OCI-LY3 (cell line): ENCODE measurements around the gene ANO4.

ENCODE experiments used
- H2AFZ ChIP-seq: fragments of 200-600, 300-600 bp; shearing (Covaris generic); 2 replicates; pipeline ENCODE4 v1.6.0; 2014; ENCODE audit warnings: antibody characterized with exemption, low read depth, low read length
- H3K27ac ChIP-seq: fragments of 200-600, 300-600 bp; sonication (generic); 2 replicates; pipeline ENCODE4 v1.5.1; 2014; ENCODE audit warnings: mild to moderate bottlenecking, low read length, moderate library complexity, mixed read lengths
- H3K27me3 ChIP-seq: fragments of 200-600, 300-600 bp; sonication (generic); 2 replicates; pipeline ENCODE4 v1.6.1; 2014; ENCODE audit warnings: low read depth, low read length, mixed read lengths
- H3K36me3 ChIP-seq: fragments of 200-600, 300-600 bp; sonication (generic); replicated peaks from 2 replicates; pipeline ENCODE3; 2014; ENCODE audit warnings: low read depth, low read length, mixed read lengths
- H3K4me1 ChIP-seq: fragments of 300-600, 200-600 bp; sonication (generic); 2 replicates; pipeline ENCODE4 v1.6.1; 2014; ENCODE audit warnings: low read length, mixed read lengths
- H3K4me2 ChIP-seq: fragments of 200-600, 300-600 bp; sonication (generic); 2 replicates; pipeline ENCODE4 v1.6.1; 2014; ENCODE audit warnings: low read length, mixed read lengths
- H3K4me3 ChIP-seq: fragments of 300-600, 200-600 bp; sonication (generic); 2 replicates; pipeline ENCODE4 v1.5.1; 2014; ENCODE audit warnings: antibody characterized with exemption, mild to moderate bottlenecking, low read length, moderate library complexity
- H3K79me2 ChIP-seq: fragments of 300-600, 200-600 bp; shearing (Covaris generic); 2 replicates; pipeline ENCODE4 v1.6.1; 2014; ENCODE audit warnings: mild to moderate bottlenecking, low read length, mixed read lengths
- H3K9ac ChIP-seq: fragments of 300-600, 200-600 bp; shearing (Covaris generic); 2 replicates; pipeline ENCODE4 v1.6.0; 2014; ENCODE audit warnings: mild to moderate bottlenecking, low read length, moderate library complexity
- H3K9me3 ChIP-seq: fragments of 200-600, 300-600 bp; shearing (Covaris generic); 2 replicates; pipeline ENCODE4 v1.6.1; 2014; ENCODE audit warnings: low read length, mixed read lengths; ENCODE audit not compliant: insufficient read depth
- H4K20me1 ChIP-seq: fragments of 200-600, 300-600 bp; sonication (generic); 2 replicates; pipeline ENCODE4 v1.6.1; 2016; ENCODE audit warnings: low read length, mixed read lengths; ENCODE audit not compliant: insufficient read depth
- EZH2phosphoT487 ChIP-seq: fragments of 200-600 bp; shearing (Covaris generic); IDR thresholded peaks from 2 replicates; pipeline ENCODE4 v1.6.1; 2018; ENCODE audit warnings: antibody characterized with exemption, mixed run types, low read depth
- TF ChIP-seq, protein P1 (sequence below): fragments of 200-600, 300-600 bp; sonication (generic); IDR thresholded peaks from 2 replicates; pipeline ENCODE4 v1.5.1; 2014; ENCODE audit warnings: antibody characterized with exemption, low read length, low read depth

Gene ANO4

DNA sequence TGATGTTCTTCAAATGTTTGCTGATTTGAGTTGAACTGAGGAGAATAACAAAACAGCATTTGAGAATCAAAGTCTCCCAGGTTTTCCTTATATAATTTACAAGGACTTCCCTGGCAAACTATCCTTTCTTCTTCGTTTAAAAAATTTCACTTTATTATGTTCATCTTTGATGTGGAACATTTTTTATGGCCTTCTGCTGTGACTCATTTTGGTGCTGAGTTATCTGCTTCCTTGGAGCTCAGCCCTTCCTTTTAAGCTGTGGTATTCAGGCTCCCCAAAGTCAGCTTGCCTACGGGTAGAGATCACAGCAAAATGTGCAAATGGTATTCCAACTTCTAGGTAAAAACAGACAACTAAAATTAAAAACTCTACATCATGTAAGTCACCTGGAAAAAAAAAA is 1.4 kb upstream of the ANO4 start:
- Histone ChIP-seq H3K27me3 (peaks cover 55% of the 10 kb centered on the region), H3K9me3 (no peaks in the 10 kb centered on the region), H3K36me3 (no peaks in the 10 kb centered on the region), H3K79me2 (no peaks in the 10 kb centered on the region), H3K4me3 (no peak overlapping the region), H3K4me1 (no peaks in the 10 kb centered on the region), H3K27ac (no peak overlapping the region), H3K4me2 (no peak overlapping the region), H2AFZ (no peak overlapping the region), H4K20me1 (no peaks in the 10 kb centered on the region), H3K9ac (no peak overlapping the region)
- TF ChIP-seq EZH2phosphoT487: no peak
- TF ChIP-seq, protein P1, sequence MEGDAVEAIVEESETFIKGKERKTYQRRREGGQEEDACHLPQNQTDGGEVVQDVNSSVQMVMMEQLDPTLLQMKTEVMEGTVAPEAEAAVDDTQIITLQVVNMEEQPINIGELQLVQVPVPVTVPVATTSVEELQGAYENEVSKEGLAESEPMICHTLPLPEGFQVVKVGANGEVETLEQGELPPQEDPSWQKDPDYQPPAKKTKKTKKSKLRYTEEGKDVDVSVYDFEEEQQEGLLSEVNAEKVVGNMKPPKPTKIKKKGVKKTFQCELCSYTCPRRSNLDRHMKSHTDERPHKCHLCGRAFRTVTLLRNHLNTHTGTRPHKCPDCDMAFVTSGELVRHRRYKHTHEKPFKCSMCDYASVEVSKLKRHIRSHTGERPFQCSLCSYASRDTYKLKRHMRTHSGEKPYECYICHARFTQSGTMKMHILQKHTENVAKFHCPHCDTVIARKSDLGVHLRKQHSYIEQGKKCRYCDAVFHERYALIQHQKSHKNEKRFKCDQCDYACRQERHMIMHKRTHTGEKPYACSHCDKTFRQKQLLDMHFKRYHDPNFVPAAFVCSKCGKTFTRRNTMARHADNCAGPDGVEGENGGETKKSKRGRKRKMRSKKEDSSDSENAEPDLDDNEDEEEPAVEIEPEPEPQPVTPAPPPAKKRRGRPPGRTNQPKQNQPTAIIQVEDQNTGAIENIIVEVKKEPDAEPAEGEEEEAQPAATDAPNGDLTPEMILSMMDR: no peak

DNA sequence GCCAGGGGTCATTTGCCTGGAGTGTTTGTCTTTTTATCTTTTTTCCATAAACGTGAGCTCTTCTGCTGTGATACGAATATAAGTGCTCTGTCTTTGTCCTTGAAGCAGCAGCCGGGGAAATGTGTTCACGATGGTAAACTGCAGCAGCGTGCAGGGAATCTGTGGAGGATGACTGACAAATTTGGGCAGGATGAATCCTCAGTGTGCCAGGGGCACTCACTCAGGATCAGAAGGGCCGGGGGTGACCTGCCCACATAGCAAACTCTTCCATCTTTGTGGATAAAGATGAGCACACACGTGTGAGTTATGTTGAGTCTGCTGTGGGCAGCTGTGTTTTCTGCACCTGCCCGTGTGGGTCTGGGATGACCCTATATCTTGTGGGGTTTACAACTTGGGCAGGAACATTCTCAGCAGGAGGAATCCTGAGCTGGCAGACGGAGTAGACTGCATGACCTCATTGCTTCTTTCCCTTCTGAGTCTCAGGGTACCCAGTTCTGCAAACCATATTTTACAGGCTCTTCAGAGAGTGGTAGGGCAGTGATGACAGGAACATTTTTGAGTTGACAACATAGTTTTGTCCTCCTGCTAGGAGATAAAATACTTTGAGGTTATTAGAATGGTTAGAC is 711 bp downstream of the ANO4 start:
- no peak overlapping the region for H2AFZ ChIP-seq
- no peak overlapping the region for H3K27ac ChIP-seq
- no peaks in the 10 kb centered on the region for H3K9me3 ChIP-seq
- no peak overlapping the region for H3K4me2 ChIP-seq
- TF ChIP-seq, protein P1: no peak
- no peak for TF ChIP-seq EZH2phosphoT487
- no peak overlapping the region for H3K4me3 ChIP-seq
- peaks cover 61% of the 10 kb centered on the region for H3K27me3 ChIP-seq
- H3K79me2 ChIP-seq: no peaks in the 10 kb centered on the region
- H3K36me3 ChIP-seq: no peaks in the 10 kb centered on the region
- H3K4me1 ChIP-seq: no peaks in the 10 kb centered on the region
- H4K20me1 ChIP-seq: no peaks in the 10 kb centered on the region
- no peak overlapping the region for H3K9ac ChIP-seq

DNA sequence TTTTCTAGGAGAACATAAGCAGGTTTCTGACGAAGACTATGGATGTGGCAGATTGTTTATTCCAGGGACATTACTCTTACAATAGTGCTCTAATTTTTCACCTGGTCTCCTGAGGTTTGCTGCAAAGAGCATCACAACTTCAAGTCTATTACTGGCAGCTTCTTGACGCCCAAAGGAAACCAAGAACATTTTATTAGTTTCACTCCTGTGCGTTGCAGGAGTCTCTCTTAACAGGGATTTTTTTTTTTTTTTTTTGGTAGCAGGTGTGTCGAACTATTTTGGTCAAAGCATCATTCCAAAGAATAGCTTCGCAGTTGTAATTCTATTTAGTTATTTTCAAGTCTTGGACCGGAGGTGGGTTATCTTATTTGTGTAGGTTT is 1.2 kb downstream of the ANO4 start:
- no peak overlapping the region for H3K4me3 ChIP-seq
- H3K79me2 ChIP-seq: no peaks in the 10 kb centered on the region
- TF ChIP-seq, protein P1: no peak
- H3K27ac ChIP-seq: no peak overlapping the region
- no peaks in the 10 kb centered on the region for H3K4me1 ChIP-seq
- no peak overlapping the region for H3K9ac ChIP-seq
- peaks cover 61% of the 10 kb centered on the region for H3K27me3 ChIP-seq
- H3K4me2 ChIP-seq: no peak overlapping the region
- H2AFZ ChIP-seq: no peak overlapping the region
- no peaks in the 10 kb centered on the region for H3K9me3 ChIP-seq
- no peaks in the 10 kb centered on the region for H3K36me3 ChIP-seq
- H4K20me1 ChIP-seq: no peaks in the 10 kb centered on the region

DNA sequence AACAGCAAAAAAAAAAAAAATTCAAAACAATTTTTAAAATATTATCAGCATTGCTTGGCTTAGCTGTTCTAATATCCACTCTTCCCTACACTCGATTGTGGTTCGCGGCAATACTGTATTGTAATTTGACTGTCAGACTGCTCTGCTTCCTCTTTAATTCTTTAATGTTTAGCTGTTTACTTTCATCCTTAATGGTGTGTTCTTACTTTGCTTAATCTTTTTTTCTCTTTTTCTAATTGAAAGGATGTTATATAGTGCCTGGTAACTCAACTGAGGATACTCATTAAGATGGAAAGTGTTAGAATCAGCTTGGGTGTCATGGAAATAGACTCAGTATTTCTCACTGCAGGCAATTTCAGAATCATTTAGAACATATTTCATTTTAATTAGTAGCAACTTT is 2.0 kb downstream of the ANO4 start:
- Histone ChIP-seq H3K27ac (no peak overlapping the region), H3K4me3 (no peak overlapping the region), H2AFZ (no peak overlapping the region), H3K36me3 (no peaks in the 10 kb centered on the region), H4K20me1 (no peaks in the 10 kb centered on the region), H3K27me3 (peaks cover 61% of the 10 kb centered on the region), H3K4me2 (no peak overlapping the region), H3K9me3 (no peaks in the 10 kb centered on the region), H3K4me1 (no peaks in the 10 kb centered on the region), H3K79me2 (no peaks in the 10 kb centered on the region), H3K9ac (no peak overlapping the region)
- TF ChIP-seq EZH2phosphoT487: no peak
- TF ChIP-seq, protein P1: no peak
